Dermis blood vessel endothelial cell (primary cell): ENCODE data around the gene PTPRD. TPM values are rescaled to one million over a fixed set of nuclear protein-coding genes. Genes with fewer than 3 reads are reported as not detected.

ENCODE experiments used
- DNase-seq: peaks from one replicate; pipeline ENCODE4 v3.0.0; 2010
- total RNA-seq: library from RNA; depleted of rRNA; stranded (reverse); fragments of >200 nt; gene quantifications from 2 replicates; pipeline ENCODE4 v1.2.3, GENCODE V29; 2014

PTPRD gene
- total RNA-seq, 1 donor from 2014 or later: 3.2 TPM

- DNase-seq: no peak
These were observed 466.1 kb downstream of the PTPRD start for GRCh38 chr9:10146517-10147331.

DNA sequence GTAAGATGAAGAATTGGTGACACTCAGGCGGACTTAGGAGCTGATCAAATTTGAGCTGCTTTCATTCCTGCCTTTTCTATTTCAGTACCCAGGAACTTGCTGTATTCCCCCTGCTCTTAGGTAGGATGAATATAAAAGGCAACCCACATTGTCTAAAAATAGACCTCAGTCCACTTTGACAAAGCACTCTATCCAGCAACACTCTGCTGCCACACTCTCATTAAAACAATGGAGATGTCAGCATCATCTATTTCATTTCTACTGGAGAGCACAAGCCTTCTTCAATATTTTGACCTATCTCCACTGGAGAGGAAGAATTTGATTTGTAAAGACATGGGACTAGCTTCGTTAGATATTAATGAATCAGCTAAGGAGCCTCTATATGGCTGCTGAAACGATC, 468.4 kb downstream of the PTPRD start:
- no peak for DNase-seq

DNA sequence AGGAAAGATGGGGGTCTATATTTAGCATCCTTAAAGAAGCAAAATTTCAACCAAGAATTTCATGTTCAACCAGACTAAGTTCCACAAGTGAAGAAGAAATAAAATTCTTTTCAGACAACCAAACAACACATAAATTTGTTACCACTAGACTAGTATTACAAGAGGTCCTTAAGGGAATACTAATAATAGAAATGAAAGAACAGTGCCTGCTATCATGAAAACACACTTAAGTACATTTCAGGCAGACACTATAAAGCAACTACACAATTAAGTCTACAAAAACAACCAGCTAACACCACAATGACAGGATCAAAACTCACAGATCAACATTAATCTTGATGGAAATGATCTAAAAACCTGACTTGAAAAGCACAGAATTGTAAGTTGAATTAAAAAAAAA, 477.2 kb downstream of the PTPRD start:
- DNase-seq: no peak

DNA sequence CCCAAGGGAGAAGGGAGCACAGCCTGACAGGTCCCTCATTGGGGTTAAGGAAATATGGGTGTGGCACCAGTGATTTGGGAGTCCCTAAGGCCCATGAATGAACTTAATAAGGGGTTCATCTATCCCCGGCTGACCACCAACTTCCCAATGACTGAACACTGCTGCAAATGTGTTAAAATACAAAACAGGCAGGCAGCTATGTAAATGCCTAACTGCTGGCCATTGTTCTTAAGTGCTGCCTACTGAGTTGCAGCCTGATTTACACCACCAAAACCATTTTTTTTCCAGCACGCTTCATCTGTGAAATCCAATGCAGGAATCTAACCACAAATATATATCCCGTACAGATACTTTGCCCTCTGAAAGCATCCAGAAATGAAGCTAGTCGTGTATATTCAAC, 478.5 kb downstream of the PTPRD start:
- DNase-seq: no peak

DNA sequence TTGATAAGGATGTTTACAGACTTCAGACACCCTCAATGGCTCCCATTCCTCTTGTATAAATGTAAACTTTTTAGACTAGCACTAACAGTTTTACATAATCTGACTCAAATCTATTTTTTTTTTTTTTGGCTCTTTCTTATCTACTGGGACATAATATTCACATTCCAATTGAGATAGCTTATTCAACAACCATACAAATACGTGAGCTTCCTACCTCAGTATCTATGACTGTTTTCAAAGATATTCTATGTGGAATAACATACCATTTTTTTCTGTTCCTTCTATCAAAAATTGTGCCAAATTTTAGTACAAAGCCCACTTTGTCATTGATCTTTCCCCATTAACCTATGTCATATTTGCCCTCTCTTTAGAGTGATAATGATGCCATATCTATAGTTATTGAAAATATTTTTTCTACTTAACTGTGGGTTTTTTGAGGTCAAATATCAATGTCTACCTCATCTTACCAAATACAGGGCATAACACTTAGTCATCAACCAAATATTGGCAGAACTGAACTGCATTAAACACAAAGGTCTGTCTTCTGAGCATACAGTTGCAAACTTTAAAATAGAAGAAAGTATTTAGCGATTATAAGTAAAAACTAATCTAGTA, 482.6 kb downstream of the PTPRD start:
- DNase-seq: no peak

DNA sequence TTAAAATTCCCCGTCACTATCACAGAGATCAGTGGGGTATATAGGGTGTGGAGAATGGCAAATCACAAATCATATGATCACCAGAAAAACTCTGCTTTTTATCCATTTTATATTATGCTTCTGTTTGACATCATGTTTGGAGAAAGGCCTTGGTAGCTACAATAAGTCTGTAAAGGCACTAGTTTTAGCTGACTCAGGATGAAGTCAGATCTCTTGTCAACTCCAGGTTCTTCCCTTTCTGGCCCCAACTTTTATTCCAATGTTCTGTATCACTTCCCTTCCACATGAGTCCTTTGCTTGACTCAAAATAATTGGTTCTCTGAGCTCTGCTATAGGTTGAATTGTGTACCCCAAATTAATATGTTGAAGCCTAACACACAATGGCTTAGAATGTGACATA, 484.9 kb downstream of the PTPRD start:
- DNase-seq: no peak

GRCh38 chr9:10112798-10113197, 500.0 kb downstream of the PTPRD start:
- DNase-seq: no peak

GRCh38 chr9:10112070-10112469, 500.7 kb downstream of the PTPRD start:
- no peak for DNase-seq

DNA sequence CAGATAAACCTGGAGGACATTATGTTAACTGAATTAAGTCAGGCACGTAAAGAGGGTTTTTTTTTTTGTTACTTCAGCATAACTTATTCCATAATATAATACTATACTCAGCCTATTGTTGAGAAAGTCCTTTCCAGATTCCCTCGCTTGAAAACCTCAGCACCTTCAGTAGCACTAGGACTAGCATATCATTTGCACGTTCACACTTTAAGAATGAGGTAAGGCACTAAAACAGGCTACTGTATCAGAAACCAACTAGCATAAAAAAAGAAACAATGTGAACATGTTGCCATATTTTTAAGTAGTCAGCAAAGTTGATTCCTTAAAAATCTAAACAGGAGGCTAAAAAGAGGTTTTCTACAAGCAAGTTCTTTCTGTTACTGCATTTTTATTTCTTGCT, 504.0 kb downstream of the PTPRD start:
- no peak for DNase-seq

DNA sequence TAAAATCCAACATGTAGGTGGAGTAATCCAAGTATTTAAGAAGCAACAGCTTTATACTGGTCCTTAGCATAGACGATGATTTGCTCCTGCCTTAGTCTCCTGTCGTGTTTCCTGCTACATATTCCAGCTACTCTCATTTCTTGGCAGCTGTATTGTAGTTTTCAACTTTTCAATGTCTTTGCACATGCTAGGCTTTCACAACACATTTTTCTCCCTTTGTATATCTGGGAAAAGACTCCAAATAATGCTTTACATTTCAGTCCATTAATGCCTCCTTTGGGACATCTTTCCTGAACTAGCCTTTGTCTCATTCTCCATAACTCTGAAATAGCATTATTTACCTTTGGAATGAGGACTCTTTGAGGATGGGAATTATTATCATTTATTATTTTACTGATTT, 508.0 kb downstream of the PTPRD start:
- DNase-seq: no peak

DNA sequence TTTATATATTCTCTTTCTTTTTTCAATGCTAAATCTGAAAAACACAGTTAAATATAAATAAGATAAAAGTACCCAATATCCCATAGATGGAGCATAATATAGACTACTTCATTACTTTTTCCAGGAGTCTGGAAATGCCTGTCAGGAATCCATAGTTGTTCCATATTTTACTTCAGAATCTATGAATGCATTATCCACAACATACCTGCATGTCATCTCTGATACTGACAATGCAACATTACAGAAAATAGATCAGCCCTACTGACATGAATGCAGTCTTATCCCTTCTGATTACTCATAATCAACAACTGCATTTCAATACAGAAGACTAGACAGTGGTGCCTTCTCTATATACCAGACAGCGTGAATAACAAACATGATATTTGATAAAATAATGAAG, 517.6 kb downstream of the PTPRD start:
- DNase-seq: no peak

DNA sequence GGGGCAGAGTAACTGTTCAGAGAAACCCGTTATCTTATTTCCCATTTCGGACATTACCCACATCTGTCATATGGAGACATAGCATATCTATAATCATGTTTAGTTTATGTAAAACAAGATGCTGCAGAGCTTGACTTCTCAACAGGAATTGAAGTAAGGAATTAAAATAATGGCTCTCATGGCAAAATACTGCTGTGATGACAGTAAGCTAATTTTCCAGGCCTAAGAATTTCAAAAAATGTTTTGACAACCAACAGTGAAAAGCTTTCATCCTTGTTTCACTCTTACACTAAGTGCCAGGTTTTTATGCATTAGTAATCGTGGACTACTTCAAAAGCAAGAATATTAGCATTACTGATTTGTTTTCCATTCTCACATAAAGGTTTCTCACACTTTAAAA, 518.2 kb downstream of the PTPRD start:
- no peak for DNase-seq

DNA sequence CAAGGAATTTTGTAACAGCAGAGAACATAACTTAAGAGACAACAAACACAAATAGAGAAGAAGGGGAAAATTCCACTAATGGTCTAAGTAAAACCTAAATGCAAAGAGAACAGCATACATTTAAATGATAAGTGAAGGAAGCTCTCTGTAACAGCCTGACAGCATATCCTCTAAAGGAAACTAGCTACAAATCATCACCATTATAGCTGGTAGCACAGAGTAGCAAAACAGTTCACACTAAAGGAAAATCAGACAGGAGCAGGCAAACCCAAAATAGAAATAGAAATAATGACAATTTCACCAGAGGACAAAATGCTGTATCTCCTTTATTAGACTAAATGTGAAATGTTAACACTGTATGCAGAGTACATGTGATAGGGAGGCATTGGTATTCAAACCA, 532.8 kb downstream of the PTPRD start:
- no peak for DNase-seq

DNA sequence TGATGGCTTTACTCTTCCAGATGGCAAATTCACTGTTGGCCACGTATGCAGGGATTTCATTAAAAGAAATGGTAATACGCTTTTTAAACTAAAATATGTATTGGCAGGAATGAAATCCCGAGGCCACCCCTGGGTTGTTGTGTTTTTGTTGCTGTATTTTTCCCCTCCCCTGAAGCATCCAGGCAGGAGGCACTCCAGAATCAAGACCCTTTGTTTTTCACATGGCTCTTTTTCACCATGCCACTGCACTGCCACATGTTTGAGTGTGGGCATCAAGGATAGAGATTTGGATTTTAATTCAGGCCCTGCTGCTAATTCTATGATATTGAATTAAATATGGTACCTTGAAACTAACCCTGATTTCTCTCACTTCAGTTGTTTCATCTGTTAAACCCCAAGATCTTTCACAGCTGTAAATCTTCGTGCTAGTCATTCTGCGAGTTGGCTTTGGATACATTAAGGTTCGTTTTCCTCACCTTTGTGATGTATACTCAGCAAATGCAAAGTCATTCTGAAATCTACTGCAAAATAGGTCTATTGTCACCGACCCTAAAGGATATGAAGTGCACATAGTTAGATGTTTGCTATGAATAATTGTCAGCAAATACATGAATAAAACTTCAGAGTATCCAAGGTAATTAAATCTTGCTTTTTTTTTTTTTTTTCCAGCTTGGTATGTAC, 533.4 kb downstream of the PTPRD start:
- DNase-seq: no peak

DNA sequence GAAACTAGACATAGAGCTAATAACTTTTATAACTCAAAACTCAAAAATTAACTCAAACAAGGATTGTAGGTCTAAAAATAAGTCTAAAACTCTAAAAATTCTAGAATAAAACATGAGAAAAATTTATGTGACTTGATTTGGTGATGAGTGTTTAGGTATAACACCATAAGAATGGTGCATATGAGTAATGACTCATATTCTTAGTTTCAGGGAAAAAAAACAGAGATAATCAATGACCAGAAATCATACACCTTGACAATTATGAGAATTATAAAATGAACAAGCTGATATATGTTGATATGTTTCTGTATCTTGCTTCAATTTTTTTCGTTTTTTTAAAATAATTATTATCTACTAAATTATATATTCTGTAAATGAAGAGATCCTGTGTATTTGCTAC, 541.2 kb downstream of the PTPRD start:
- no peak for DNase-seq

DNA sequence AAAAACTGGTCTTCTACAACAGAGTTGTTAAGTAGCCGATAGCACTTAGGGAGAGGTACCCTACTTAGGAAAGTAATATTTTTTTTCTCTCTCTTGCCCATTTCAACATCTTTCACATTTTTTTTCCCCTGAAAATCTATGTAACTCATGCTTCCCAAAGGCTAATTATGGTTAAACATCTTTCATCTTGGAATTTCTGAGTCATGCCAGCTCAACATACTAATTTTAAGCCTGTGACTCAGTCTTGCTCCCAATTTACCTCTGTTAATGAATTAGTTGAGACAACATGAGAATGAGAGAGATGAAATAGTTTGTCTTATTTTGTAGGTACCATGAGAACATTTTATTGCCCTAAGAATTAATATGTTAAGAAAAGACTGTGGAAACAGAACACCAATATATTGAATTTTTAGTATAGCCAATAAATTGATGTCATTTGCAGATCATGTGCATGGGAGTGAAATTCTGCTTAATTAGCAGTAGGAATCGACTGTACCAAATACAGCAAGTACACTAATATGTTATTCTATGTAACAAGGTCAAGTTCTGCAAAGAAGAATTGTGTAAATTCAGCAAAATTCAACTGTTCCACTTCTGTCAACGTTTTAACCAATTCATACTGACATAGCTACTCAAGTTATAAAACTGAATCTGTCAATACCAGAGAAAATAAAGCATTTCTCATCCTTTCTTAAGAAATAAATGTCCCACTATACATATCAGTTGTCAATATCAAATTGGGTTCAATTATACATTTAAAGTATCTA, 550.0 kb downstream of the PTPRD start:
- DNase-seq: no peak

GRCh38 chr9:10059044-10059443, 553.8 kb downstream of the PTPRD start:
- no peak for DNase-seq

DNA sequence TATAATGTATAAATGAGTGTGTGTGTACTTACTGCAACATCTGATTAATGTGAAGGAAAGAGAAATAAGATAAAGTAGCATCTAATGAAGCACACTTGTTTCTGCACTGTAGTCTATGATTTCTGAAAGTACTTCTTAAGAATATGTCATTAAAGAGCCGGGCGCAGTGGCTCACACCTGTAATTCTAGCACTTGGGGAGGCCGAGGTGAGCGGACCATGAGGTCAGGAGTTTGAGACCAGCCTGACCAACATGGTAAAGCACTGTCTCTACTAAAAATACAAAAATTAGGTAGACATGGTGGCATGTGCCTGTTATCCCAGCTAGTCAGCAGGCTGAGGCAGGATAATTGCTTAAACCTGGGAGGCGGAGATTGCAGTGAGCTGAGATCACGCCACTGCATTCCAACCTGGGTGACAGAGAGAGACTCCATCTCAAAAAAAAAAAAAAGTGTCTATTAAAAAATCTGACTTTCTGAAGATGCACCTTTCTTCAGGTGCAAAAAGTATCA, 556.9 kb downstream of the PTPRD start:
- DNase-seq: no peak

DNA sequence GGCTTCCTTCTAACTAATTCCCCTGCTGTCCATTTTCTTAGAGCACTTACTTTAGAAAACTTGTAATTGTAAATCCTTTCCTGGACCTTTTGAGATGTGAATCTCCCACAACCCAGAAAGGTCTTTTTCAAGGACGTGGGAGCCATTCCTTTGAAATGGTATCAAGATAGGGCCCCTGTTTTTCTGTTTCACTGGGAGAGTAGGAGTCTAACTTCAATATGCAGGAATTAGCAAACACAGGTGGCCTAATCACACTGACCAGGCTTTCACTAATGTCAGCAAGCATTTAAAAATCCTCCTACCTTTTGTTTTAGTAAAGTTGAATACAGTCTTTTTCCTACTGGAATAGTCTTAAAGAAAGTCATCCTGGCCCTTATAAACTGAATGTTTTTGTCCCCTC, 558.3 kb downstream of the PTPRD start:
- DNase-seq: no peak

DNA sequence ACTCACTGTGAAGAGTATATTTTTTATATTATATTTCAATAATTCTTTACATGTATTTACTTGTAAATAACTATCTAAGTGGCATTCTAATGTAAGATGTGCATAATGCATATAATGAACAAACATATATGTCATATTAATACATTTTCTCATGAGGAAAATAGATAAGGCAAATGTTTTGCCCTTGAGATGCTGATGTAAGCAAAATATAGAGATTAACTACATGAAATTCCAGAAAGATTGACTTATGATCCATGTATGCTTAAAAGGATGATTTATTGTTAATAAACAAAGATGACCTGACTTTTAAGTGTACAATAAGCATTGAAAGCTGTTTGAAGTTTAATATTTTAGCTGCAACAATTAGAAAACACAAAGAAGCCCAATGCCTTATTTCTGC, 559.9 kb downstream of the PTPRD start:
- no peak for DNase-seq

- no peak for DNase-seq
These were observed 560.6 kb downstream of the PTPRD start for GRCh38 chr9:10052181-10052580.

- DNase-seq: no peak
These were observed 562.8 kb downstream of the PTPRD start for GRCh38 chr9:10050016-10050415.

DNA sequence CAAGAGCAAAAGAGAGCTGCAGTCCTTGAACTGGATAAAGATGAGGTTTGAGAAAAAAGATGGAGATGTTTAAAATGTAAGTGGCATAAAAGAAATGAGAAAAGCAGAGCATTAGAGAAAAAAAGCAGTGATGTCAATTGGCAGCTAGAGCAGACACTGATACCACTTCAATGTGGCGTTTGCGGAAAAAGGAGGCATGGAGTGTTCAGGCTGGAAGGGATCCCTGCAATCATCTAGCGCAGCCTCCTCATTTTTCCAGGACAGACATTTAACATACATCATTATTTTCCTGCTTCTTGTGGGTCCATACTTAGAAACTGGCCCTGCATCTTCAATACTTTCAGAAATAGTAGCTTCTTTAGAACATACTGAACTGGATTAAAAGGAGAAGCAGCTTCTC, 563.8 kb downstream of the PTPRD start:
- DNase-seq: no peak
